HG02678 (cell line): ENCODE measurements around the gene ROS1.

ENCODE experiments used
- ATAC-seq: cut with Tn5 transposase; IDR thresholded peaks from one replicate; pipeline ENCODE4 v1.9.1; 2021; ENCODE audit warnings: mild to moderate bottlenecking, moderate library complexity; ENCODE audit not compliant: unreplicated experiment

ROS1 gene

GRCh38 chr6:117317261-117317660 lies 108.5 kb downstream of the ROS1 start:
- ATAC-seq: no peak

- ATAC-seq: no peak
Observed at GRCh38 chr6:117311726-117312125, 114.0 kb downstream of the ROS1 start.

- no peak for ATAC-seq
Observed at GRCh38 chr6:117311310-117311709, 114.4 kb downstream of the ROS1 start.

GRCh38 chr6:117309611-117310010 lies 116.1 kb downstream of the ROS1 start:
- ATAC-seq: no peak

- no peak for ATAC-seq
Observed at GRCh38 chr6:117309069-117309468, 116.7 kb downstream of the ROS1 start.

GRCh38 chr6:117307655-117308054 lies 118.1 kb downstream of the ROS1 start:
- ATAC-seq: no peak

- ATAC-seq: no peak
Observed at GRCh38 chr6:117306227-117306790, 119.4 kb downstream of the ROS1 start.

GRCh38 chr6:117304446-117304845 lies 121.3 kb downstream of the ROS1 start:
- ATAC-seq: no peak

- no peak for ATAC-seq
Observed at GRCh38 chr6:117303323-117303722, 122.4 kb downstream of the ROS1 start.

- no peak for ATAC-seq
Observed at GRCh38 chr6:117298941-117299340, 126.8 kb downstream of the ROS1 start.

- no peak for ATAC-seq
Observed at GRCh38 chr6:117290173-117290846, 135.4 kb downstream of the ROS1 start.

GRCh38 chr6:117288083-117288715 lies 137.5 kb downstream of the ROS1 start:
- ATAC-seq: no peak

- ATAC-seq: no peak
Observed at GRCh38 chr6:117280922-117281321, 144.8 kb downstream of the ROS1 start.

GRCh38 chr6:117276778-117277316 lies 148.9 kb downstream of the ROS1 start:
- ATAC-seq: no peak

GRCh38 chr6:117275711-117276110 lies 150.0 kb downstream of the ROS1 start:
- ATAC-seq: no peak

GRCh38 chr6:117275205-117275604 lies 150.5 kb downstream of the ROS1 start:
- ATAC-seq: no peak

- no peak for ATAC-seq
Observed at GRCh38 chr6:117272891-117273290, 152.9 kb downstream of the ROS1 start.

- ATAC-seq: no peak
Observed at GRCh38 chr6:117272032-117272866, 153.5 kb downstream of the ROS1 start.

GRCh38 chr6:117270843-117271507 lies 154.8 kb downstream of the ROS1 start:
- ATAC-seq: no peak

GRCh38 chr6:117270055-117270842 lies 155.5 kb downstream of the ROS1 start:
- no peak for ATAC-seq
